HEK293 (cell line): ENCODE measurements around the gene BNIPL.

Experiments used
- CTCF ChIA-PET: fragments of 350-600 bp; formaldehyde crosslinking; extraction: SDS; loops from one replicate; lab custom pipeline; 2021; ENCODE audit warnings: antibody characterized with exemption; lab: Yijun Ruan, JAX
- POLR2A ChIA-PET: fragments of 300-600 bp; formaldehyde crosslinking; extraction: SDS; loops from one replicate; lab custom pipeline; 2020; ENCODE audit warnings: antibody characterized with exemption, inconsistent platforms; lab: Yijun Ruan, JAX
- H3K27ac ChIP-seq: fragments of 200-500 bp; sonication (Bioruptor generic); 2 replicates; pipeline ENCODE4 v1.5.1; 2014; ENCODE audit warnings: low read depth, low read length, control low read depth, inconsistent platforms; ENCODE audit errors: extremely low read depth
- H3K36me3 ChIP-seq, 2 experiments: fragments of 200-500 bp in 1 of 2; sonication (Bioruptor generic) in 1 of 2; 1 replicate in 1 of 2; 2 replicates in 1 of 2; pipeline ENCODE4 v1.5.1; 2014 to 2017; ENCODE audit warnings: inconsistent platforms in 2 of 2, low read length in 2 of 2; ENCODE audit not compliant: control insufficient read depth in 2 of 2, insufficient read depth in 1 of 2
- H3K4me1 ChIP-seq: fragments of 200-500 bp; sonication (Bioruptor generic); 2 replicates; pipeline ENCODE4 v1.5.1; 2014; ENCODE audit warnings: mild to moderate bottlenecking, low read length, inconsistent platforms; ENCODE audit not compliant: control insufficient read depth, insufficient read depth
- H3K4me3 ChIP-seq: 2 replicates; pipeline ENCODE4 v1.5.1; 2011; ENCODE audit warnings: low read depth, mild to moderate bottlenecking, control low read depth, low read length, moderate library complexity
- H3K9me3 ChIP-seq: fragments of 200-500 bp; sonication (Bioruptor generic); 2 replicates; pipeline ENCODE4 v1.5.1; 2014; ENCODE audit warnings: low read depth, low read length, inconsistent platforms; ENCODE audit not compliant: control insufficient read depth, insufficient read depth
- GFI1B ChIP-seq: fragments of 450-650 bp; formaldehyde crosslinking; IDR thresholded peaks from 2 replicates; pipeline ENCODE4 v1.5.1; 2016; ENCODE audit warnings: missing biosample characterization, missing genetic modification characterization
- KLF8 ChIP-seq: fragments of 450-650 bp; formaldehyde crosslinking; IDR thresholded peaks from 2 replicates; pipeline ENCODE4 v1.5.1; 2016; ENCODE audit warnings: missing biosample characterization, missing genetic modification characterization
- OSR2 ChIP-seq: fragments of 450-650 bp; formaldehyde crosslinking; IDR thresholded peaks from 2 replicates; pipeline ENCODE4 v1.5.1; 2016; ENCODE audit warnings: missing biosample characterization, missing genetic modification characterization
- RBAK ChIP-seq: fragments of 450-650 bp; formaldehyde crosslinking; IDR thresholded peaks from 2 replicates; pipeline ENCODE4 v1.5.1; 2016; ENCODE audit warnings: missing biosample characterization, missing genetic modification characterization
- TSHZ1 ChIP-seq: fragments of 450-650 bp; formaldehyde crosslinking; IDR thresholded peaks from 2 replicates; pipeline ENCODE4 v1.5.1; 2016; ENCODE audit warnings: missing biosample characterization, missing genetic modification characterization, borderline replicate concordance
- ZNF121 ChIP-seq: fragments of 450-650 bp; formaldehyde crosslinking; IDR thresholded peaks from 2 replicates; pipeline ENCODE4 v1.5.1; 2016; ENCODE audit warnings: missing biosample characterization, missing genetic modification characterization
- ZNF184 ChIP-seq: fragments of 450-650 bp; IDR thresholded peaks from 2 replicates; pipeline ENCODE4 v1.5.1; 2018; ENCODE audit warnings: missing biosample characterization, mild to moderate bottlenecking, missing genetic modification characterization
- ZNF202 ChIP-seq: fragments of 450-650 bp; formaldehyde crosslinking; IDR thresholded peaks from 2 replicates; pipeline ENCODE4 v1.5.1; 2016; ENCODE audit warnings: missing biosample characterization, missing genetic modification characterization, borderline replicate concordance
- ZNF211 ChIP-seq: fragments of 450-650 bp; formaldehyde crosslinking; IDR thresholded peaks from 2 replicates; pipeline ENCODE4 v1.5.1; 2016; ENCODE audit warnings: low read depth, missing biosample characterization, missing genetic modification characterization
- ZNF223 ChIP-seq: fragments of 450-650 bp; formaldehyde crosslinking; IDR thresholded peaks from 2 replicates; pipeline ENCODE4 v1.5.1; 2016; ENCODE audit warnings: missing biosample characterization, missing genetic modification characterization
- ZNF274 ChIP-seq, 2 experiments: fragments of 200-500 bp in 1 of 2; fragments of 450-650 bp in 1 of 2; sonication (Bioruptor generic) in 1 of 2; formaldehyde crosslinking in 1 of 2; IDR thresholded peaks; 2 replicates each; pipeline versions ENCODE4 v1.5.1 to v1.6.1; 2014 to 2016; ENCODE audit warnings: borderline replicate concordance in 1 of 2, inconsistent platforms in 1 of 2, low read length in 1 of 2, missing biosample characterization in 1 of 2, missing genetic modification characterization in 1 of 2
- ZNF324 ChIP-seq: fragments of 450-650 bp; formaldehyde crosslinking; IDR thresholded peaks from 2 replicates; pipeline ENCODE4 v1.5.1; 2016; ENCODE audit warnings: missing biosample characterization, missing genetic modification characterization
- ZNF362 ChIP-seq: fragments of 450-650 bp; formaldehyde crosslinking; IDR thresholded peaks from 2 replicates; pipeline ENCODE4 v1.5.1; 2016; ENCODE audit warnings: missing biosample characterization, missing genetic modification characterization
- ZNF48 ChIP-seq: fragments of 450-650 bp; formaldehyde crosslinking; IDR thresholded peaks from 2 replicates; pipeline ENCODE4 v1.5.1; 2016; ENCODE audit warnings: missing biosample characterization, missing genetic modification characterization
- ZNF830 ChIP-seq: fragments of 450-650 bp; IDR thresholded peaks from 2 replicates; pipeline ENCODE4 v1.5.0; 2018; ENCODE audit warnings: missing biosample characterization, missing genetic modification characterization, low read depth, mild to moderate bottlenecking, moderate library complexity
- ZSCAN5A ChIP-seq: fragments of 450-650 bp; formaldehyde crosslinking; IDR thresholded peaks from 2 replicates; pipeline ENCODE4 v1.5.1; 2016; ENCODE audit warnings: missing biosample characterization, missing genetic modification characterization
- ZXDB ChIP-seq: fragments of 450-650 bp; formaldehyde crosslinking; IDR thresholded peaks from 2 replicates; pipeline ENCODE4 v1.5.1; 2016; ENCODE audit warnings: missing biosample characterization, missing genetic modification characterization
- TF ChIP-seq, protein P1 (sequence below): fragments of 450-650 bp; formaldehyde crosslinking; IDR thresholded peaks from 2 replicates; pipeline ENCODE4 v1.5.1; 2016; ENCODE audit warnings: missing biosample characterization, missing genetic modification characterization

The BNIPL gene

DNA sequence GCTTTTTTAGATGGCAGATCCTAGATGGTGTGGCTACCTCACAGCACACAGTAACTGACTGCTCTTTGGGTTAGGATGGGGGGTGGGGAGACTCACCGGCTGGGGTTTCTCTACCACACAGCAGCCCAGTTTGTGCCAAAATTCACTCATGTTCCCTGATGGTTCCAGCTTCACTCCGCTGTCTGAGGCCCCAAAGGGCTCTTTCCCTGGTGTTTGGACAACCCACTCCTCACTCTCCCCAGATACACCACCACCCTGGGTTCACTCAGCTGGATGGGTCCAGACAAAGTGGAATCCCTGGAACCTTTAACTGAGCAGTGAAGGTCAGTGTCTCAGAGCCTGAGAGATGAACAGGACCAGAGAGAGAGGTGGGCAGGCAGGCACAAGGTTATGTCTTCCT lies 19.2 kb downstream of the BNIPL start (continued):
- no peak for TF ChIP-seq ZNF362 (tag by site-specific recombination)
- TF ChIP-seq ZNF223 (tag by site-specific recombination) = no peak
- TF ChIP-seq OSR2 (tag by site-specific recombination) = no peak
- TF ChIP-seq, protein P1, sequence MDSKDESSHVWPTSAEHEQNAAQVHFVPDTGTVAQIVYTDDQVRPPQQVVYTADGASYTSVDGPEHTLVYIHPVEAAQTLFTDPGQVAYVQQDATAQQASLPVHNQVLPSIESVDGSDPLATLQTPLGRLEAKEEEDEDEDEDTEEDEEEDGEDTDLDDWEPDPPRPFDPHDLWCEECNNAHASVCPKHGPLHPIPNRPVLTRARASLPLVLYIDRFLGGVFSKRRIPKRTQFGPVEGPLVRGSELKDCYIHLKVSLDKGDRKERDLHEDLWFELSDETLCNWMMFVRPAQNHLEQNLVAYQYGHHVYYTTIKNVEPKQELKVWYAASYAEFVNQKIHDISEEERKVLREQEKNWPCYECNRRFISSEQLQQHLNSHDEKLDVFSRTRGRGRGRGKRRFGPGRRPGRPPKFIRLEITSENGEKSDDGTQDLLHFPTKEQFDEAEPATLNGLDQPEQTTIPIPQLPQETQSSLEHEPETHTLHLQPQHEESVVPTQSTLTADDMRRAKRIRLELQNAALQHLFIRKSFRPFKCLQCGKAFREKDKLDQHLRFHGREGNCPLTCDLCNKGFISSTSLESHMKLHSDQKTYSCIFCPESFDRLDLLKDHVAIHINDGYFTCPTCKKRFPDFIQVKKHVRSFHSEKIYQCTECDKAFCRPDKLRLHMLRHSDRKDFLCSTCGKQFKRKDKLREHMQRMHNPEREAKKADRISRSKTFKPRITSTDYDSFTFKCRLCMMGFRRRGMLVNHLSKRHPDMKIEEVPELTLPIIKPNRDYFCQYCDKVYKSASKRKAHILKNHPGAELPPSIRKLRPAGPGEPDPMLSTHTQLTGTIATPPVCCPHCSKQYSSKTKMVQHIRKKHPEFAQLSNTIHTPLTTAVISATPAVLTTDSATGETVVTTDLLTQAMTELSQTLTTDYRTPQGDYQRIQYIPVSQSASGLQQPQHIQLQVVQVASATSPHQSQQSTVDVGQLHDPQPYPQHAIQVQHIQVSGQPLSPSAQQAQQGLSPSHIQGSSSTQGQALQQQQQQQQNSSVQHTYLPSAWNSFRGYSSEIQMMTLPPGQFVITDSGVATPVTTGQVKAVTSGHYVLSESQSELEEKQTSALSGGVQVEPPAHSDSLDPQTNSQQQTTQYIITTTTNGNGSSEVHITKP (tag by site-specific recombination) = no peak
- no peak for TF ChIP-seq ZNF830 (tag by site-specific recombination)
- TF ChIP-seq GFI1B (tag by site-specific recombination) = no peak
- TF ChIP-seq ZNF324 (tag by site-specific recombination) = no peak
- TF ChIP-seq ZNF48 (tag by site-specific recombination) = no peak
- no peak for TF ChIP-seq ZNF184 (tag by site-specific recombination)
- TF ChIP-seq ZXDB = no peak
- no peak for TF ChIP-seq ZSCAN5A (tag by site-specific recombination)

- POLR2A ChIA-PET = no interaction called here
- Histone ChIP-seq H3K9me3 (no peaks in the 10 kb centered on the region), H3K36me3 (peaks cover 0 to 61% of the 10 kb centered on the region in 2 experiments; a peak in 2 of 3 replicates)
- CTCF ChIA-PET = interaction anchor here (1.8 kb wide), 1 partner anchor 50 kb away, joined by 4 read pairs; the partner anchor contains the start of gene MINDY1
- no peak for TF ChIP-seq ZNF121
- TF ChIP-seq KLF8 (tag by site-specific recombination) = no peak
- TF ChIP-seq ZNF202 (tag by site-specific recombination) = no peak
- no peak for TF ChIP-seq ZNF211 (tag by site-specific recombination)
- TF ChIP-seq RBAK (tag by site-specific recombination) = no peak
- TF ChIP-seq TSHZ1 = no peak
- no peak for TF ChIP-seq ZNF274 (IDR thresholded peaks at IDR 0.05; ENCODE audit: low read length)
- no peak for TF ChIP-seq ZNF274 (tag by site-specific recombination; IDR thresholded peaks at IDR 0.05; ENCODE audit: borderline replicate concordance)
- TF ChIP-seq, all 188 proteins: peak for 0
- peaks cover 4% of the 10 kb centered on the region; the same call in 1 of the 2 replicates for H3K4me1 ChIP-seq
- no peak overlapping the region for H3K27ac ChIP-seq
- H3K4me3 ChIP-seq = no peak overlapping the region
Observed at GRCh38 chr1:151056149-151056548, 19.8 kb downstream of the BNIPL start.
